Measurements from ENCODE around the gene SELENOS.

SELENOS gene, protein sequence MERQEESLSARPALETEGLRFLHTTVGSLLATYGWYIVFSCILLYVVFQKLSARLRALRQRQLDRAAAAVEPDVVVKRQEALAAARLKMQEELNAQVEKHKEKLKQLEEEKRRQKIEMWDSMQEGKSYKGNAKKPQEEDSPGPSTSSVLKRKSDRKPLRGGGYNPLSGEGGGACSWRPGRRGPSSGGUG

DNA sequence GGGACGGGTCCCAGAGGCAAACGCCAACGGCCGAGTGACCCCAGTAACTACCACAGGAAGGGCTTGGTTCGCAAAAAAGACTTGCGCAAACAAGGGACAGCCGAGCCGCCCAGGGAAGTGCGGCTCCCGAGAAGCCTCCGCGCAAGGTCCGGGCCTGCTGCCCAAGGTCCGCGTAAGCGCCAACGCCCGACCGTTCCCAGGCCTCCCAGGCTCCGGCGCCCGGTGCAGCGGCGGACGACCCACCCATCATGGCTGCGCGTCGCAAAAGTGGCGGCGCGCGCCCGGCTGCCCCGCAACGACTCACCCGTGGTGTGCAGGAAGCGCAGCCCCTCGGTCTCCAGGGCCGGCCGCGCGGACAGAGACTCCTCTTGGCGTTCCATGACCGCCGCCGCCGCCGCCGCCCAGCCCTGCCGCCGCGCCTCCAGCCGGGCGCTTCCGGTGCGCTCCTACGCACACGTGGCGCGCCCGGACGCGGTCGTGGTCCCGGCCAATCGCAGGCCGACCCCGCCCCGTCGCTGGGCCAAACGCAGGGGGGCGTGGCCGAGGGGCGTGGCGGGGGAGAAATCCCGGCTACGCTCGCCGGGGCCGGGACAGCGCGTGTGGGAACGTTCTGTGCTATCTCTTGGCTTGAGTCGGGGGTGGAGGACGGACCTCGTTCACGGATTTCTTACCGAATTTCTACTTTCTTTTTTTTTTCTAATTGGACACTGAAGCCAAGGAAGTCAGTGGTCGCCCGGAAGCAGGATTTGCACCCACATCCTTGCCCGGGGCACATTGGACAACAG lies at the start of gene SELENOS:
Gene SELENOS (minus strand): TSS at position 448 of the 785 bp plus-strand sequence. CDS start 68 bp downstream, at position 380.
- DNase-seq (ENCODE audit: extremely low spot score, insufficient read length, low read depth), result peak; percentile 86

DNA sequence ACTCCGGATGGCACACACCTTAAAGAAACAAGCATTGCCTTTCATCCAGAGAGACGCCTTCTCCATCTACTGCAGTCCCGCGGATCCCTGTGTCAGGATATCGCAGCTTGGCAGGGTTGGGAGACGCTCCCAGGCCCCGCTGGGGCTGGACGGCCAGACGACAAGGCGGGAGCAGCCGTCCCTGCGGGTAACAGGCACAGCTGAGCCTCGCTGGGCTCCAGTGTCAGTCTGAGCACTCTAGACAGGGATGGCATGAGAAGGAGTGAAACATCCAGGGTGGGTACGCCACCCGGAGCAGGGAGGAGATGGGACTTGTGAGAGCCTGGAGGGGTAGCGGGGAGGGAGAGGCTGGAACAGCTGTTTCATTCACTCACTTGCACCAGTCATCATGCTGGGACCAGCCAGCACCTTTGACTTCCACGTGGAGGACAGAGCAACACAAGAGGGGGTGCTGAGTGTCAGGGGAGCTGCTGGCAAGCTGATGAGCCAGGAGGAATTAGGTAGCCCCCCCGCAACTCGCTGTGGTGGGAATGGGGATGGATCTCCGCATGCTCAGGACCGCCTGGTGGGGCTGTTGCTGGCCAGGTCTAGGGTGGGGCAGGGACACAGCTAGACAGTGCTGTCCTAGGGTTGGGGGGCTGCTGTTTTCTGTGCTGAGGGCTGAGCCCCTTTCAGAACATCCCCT lies 49.3 kb upstream of the SELENOS start:
- FAIRE-seq (no peak), DNase-seq (ENCODE audit: extremely low spot score, insufficient read length, low read depth) (no peak)

More for the DNA sequence above, at the start of gene SELENOS:
- peak; percentile 84 for FAIRE-seq

DNA sequence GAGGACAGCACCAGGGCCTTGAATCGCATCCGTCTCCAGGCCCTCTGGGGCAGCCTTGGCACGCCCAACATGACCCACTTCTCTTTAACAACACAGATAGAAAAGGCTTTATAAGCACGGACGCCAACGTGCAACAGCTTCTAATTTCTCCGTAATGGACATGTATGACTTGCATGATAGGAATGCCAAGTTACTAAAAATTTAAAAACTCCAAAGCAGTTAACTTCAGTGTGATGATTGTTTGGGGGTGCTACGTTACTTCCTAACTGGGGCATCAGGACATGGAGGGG lies 48.7 kb upstream of the SELENOS start:
- FAIRE-seq (no peak), DNase-seq (ENCODE audit: extremely low spot score, insufficient read length, low read depth) (no peak)

DNA sequence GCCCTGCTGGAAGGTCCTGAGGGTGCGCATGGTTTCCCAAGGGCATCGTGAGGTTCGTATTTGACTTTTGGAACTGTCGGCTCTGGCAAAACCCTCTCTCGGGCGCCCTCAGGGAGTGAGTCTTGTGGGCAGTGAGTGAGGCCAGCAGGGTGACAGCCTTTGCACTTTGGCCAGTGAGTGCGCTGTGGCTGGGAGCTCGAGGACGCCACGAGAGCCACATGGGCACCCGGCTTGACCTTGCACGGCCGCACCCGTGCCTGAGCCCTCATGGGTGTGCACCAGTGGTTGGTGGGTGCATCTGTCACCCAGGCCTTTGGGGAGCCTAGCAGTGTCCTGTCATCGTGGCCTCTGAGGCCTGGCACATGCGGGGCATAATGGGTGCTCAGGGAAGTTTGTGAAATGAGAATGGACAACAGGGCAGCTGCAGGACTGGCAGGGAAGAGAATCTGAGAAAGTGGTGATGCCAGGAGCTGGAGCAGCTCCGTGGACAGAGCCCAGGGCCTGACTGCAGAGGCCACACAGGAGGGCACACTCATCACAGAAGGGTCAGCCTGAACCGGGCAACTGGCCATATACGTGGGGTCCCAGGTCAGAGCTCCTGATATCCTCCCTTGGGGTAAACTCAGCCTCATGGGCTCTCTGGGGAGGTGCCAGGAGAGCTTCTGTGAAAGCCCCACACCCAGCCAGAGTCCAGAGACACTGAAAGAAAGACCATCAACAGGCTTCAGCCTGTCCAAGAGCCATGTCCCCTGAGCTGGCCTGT lies 48.2 kb upstream of the SELENOS start:
- no peak for DNase-seq (ENCODE audit: extremely low spot score, insufficient read length, low read depth)
- no peak for FAIRE-seq

- FAIRE-seq (no peak), DNase-seq (ENCODE audit: extremely low spot score, insufficient read length, low read depth) (no peak)
Observed at GRCh38 chr15:101324524-101325177, 47.4 kb upstream of the SELENOS start.

DNA sequence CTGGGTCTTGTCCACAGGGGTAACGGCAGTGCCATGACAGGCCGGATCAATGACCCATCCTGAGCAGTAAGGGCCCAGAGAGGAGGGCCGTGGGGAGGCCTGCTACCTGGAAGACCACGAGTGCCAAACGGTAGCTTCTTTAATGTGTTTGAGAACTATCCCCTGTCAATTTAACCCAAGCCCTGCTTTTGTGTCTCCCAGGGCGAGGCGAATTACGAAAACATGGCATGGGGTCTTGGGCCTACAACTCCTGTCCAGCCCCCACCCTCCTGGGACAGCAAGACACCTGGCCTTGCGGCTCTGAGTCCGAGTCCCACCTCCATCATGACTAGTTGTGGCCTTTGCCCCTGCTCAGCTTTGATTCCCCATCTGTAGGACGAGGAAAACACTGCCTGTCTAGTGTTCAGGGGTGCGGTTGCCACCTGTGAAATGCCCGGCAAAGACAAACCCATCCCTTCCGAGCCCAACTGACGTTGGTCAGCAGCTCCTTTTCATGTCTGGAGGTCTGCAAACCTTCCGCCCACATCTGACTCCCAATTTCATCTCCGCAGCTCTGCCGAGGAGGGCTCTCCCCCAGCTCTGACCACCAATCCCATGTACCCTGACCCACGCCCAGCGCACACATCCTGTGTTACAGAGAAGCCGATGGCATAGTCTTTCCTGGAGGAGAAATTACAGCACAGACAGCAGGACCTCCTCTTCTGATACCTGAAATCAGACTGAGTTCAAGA lies 46.7 kb upstream of the SELENOS start:
- DNase-seq (ENCODE audit: extremely low spot score, insufficient read length, low read depth) (no peak), FAIRE-seq (no peak)

DNA sequence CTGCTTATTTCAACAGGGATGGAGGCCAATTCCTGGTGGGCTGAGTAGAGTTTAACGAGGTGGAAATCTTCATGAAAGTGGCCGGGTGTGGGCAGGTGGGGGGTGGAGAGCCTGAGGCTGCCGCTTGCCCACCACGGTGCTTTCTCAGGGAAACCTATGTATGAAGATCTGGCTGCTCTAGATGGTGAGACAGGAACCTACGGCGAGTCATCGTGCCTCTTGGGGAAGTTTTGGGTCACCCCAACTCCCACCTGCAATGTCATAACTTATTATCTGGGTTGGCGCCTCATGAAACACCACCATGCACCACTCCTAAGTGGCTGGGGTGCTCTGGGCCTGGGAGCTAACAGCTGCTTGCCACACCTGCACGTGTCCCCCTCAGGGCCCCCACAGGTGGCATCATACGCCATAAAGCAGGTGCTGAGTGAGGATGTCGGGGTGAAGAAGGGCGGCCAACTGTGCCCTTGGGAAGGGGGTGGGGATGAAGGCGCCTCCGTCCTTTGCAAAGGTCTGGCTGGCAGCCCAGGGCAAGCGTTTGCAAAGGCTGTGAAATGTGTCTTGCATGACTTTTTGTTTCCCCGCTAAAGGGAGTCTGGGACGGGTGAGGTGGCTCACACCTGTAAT lies 45.7 kb upstream of the SELENOS start:
- DNase-seq (ENCODE audit: extremely low spot score, insufficient read length, low read depth) (no peak), FAIRE-seq (no peak)

- DNase-seq (ENCODE audit: extremely low spot score, insufficient read length, low read depth) (no peak), FAIRE-seq (no peak)
Observed at GRCh38 chr15:101322016-101322695, 44.9 kb upstream of the SELENOS start.

DNA sequence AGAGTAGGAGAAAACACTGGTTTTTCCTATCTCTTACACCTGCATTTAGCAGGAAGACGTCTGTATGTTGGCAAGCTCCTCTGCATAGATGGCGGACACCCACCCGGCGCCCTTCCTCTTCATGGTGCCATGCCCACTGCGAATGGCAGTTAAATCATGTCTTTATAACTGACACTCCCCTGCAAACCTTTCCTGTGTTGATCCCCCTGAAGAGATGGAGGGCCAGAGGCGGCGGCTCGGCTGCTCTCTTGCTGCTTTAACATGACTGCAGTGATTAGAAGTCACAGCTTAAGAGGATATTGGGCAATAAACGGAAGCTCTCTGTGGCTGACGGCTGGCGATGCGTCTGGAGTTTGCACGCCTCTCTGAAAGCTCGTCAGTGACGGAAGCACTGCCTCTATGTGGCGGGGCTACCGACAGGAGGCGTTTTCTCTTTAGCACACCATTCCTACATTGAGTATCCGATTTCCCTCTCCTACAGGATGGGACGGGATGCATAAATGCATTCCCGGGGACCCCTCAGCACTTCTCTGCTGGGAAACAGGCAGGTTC lies 43.3 kb upstream of the SELENOS start:
- no peak for FAIRE-seq

GRCh38 chr15:101318839-101319238 lies 41.6 kb upstream of the SELENOS start:
- DNase-seq (ENCODE audit: extremely low spot score, insufficient read length, low read depth) (no peak), FAIRE-seq (no peak)

More for the DNA sequence above, 43.3 kb upstream of the SELENOS start:
- no peak for DNase-seq (ENCODE audit: extremely low spot score, insufficient read length, low read depth)

DNA sequence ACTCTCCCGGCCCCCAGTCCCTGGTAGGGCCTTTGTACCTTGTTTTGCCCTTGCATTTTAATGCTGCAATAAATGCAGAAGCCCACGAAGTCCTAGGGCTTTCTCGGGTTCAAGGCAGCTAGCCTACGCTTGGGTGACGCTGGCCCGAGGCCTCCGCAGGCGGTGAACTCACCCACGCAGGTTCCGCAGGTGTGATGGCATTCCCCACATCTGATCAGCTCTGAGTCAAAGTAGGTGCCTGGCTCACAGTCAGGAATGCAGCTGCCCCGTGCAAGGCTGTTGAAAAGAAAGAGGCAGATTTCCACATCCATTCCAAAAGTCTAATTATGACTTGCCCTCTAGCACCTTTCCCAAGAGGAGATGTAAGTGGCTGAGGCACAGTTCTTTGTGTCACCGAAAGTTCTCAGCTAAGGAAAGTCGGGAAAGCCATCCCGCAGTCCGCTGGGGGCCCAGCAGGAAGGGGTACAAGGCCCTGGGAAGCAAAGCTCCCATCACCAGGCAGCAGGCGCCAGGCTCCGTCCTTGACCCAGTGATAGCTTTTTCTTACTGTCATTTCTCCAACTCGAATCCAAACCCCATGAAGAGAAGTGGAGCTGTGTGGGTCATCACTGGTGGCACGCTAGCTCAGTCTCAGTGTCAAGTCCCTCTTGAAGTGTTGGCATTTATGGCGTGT lies 41.0 kb upstream of the SELENOS start:
- no peak for FAIRE-seq
- DNase-seq (ENCODE audit: extremely low spot score, insufficient read length, low read depth), result no peak

- FAIRE-seq, result no peak
- no peak for DNase-seq (ENCODE audit: extremely low spot score, insufficient read length, low read depth)
Observed at GRCh38 chr15:101317336-101317872, 40.1 kb upstream of the SELENOS start.

GRCh38 chr15:101316529-101316928 lies 39.2 kb upstream of the SELENOS start:
- FAIRE-seq (no peak), DNase-seq (ENCODE audit: extremely low spot score, insufficient read length, low read depth) (no peak)

DNA sequence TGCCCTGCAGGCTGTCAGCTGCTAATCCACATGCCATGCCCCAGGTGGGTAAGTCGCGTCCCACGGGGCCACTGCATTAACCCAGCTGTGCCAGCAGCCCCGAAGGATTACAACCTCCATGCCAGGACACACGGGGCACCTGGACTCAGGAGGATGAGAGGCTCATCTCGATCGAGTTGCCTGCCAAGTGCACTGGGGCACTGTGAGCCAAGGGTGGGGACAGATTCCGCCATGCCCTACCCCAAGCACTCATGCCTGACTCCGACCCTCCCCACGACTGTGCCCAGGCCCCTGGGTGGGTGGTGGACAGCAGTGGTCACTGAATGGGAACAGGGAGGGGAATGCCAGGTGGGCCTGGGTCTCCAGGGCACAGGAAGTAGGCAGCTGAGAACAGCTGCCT lies 38.5 kb upstream of the SELENOS start:
- DNase-seq (ENCODE audit: extremely low spot score, insufficient read length, low read depth) (no peak), FAIRE-seq (no peak)

DNA sequence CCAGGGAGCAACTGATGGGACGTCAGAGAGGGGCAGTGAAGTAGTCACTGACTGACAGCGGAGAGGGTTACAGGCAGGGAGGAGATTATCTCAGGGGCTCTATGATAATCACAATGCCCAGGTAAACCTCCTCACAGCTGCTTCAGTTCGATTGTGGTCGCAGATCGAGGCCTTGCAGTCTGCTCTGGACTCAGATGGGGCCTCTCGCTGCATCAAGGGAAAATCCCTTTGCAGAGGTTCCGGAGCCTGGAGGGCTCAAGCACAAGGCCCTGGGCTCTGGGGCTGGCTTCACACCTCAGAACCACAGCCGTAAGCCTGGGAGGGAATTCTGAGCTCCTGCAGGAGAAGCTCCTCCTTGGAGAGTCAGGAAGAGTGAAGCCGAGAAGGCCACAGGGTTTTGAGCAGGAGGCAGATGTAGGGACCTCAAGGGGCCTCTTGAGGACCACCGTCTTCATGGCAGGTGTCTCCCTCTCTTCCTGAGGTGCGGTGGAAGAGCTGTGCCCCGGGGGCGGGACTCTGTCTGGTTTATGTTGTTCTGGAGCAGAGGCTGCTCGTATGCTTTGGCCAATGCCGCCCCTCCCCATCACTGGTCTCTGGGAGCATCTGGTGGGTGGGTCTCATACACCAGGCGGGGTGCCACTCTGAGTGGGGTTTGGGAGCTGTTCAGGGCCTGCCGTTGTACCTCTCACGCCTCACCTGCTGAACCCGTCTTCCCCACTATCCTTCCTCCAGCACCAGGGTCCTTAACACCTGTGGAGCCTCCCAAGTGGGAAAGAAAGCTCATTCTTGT lies 37.2 kb upstream of the SELENOS start:
- no peak for FAIRE-seq

DNA sequence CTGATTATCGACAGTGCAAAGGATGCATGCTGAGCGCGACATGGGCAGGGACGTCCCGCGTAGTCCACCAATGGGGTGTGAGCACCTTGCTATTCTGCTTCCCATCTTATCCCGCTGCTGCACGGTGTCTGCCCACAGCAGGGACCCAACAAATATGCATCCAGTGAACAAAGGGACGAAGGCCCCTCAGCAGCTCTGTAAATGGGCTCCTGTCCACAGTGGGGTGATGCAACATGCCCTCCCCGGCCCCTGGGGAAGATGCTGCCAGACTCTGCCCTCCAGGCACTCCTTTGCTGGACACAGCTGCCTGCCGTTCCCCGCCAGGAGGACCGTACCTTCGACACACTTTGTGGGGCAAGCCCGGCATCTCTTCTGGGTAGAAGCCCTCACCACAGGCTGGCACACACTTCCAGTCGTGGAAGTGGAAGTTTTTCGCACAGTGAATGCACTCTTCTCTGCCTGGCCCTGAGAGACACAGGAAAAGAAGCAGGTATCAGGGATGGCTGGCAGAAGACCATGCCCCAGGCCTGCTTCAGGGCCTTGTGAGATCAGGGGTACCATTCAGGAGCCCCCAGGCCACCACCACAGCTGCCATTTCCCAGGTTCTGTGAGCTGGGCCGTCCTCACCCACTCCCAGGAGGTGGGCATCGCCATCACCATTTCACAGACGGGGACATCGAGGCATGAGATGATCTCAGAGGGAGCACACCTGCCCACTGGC lies 35.9 kb upstream of the SELENOS start:
- no peak for FAIRE-seq
- DNase-seq (ENCODE audit: extremely low spot score, insufficient read length, low read depth), result no peak

More for the DNA sequence above, 37.2 kb upstream of the SELENOS start:
- DNase-seq (ENCODE audit: extremely low spot score, insufficient read length, low read depth), result no peak

Data from GM18507 (cell line).